ENCODE data around the gene WDSUB1.

The WDSUB1 gene

DNA sequence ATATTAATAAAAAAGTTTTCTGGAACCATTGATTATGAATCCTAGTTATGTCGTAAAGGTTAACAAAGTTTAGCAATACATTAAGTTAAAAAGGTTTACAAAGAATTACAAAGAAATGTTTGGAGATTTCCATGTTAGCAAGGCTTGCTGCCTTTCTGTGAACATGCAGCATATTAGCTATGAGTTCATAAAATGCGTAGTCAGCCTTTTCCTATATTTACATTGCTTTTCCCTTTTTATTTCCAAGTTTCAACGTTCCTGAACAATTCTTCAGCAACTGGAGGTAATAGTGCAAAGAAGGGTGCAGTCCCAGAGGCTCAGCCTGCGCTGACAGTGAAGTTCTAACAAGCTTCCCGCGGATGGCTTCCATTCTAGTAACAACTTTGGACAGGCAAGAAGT, 51.6 kb downstream of the WDSUB1 start:
- in situ Hi-C loops (cut with MboI; ENCODE audit: low pct_unique_long_range_greater_than_20kb, low sequenced_read_pairs, unreplicated experiment) = no loop called here
- TF ChIP-seq, protein P1, sequence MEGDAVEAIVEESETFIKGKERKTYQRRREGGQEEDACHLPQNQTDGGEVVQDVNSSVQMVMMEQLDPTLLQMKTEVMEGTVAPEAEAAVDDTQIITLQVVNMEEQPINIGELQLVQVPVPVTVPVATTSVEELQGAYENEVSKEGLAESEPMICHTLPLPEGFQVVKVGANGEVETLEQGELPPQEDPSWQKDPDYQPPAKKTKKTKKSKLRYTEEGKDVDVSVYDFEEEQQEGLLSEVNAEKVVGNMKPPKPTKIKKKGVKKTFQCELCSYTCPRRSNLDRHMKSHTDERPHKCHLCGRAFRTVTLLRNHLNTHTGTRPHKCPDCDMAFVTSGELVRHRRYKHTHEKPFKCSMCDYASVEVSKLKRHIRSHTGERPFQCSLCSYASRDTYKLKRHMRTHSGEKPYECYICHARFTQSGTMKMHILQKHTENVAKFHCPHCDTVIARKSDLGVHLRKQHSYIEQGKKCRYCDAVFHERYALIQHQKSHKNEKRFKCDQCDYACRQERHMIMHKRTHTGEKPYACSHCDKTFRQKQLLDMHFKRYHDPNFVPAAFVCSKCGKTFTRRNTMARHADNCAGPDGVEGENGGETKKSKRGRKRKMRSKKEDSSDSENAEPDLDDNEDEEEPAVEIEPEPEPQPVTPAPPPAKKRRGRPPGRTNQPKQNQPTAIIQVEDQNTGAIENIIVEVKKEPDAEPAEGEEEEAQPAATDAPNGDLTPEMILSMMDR (IDR thresholded peaks at IDR 0.05; ENCODE audit: extremely low read depth, insufficient read depth, missing control alignments) = no peak
- DNase-seq (ENCODE audit: low spot score) = no peak

DNA sequence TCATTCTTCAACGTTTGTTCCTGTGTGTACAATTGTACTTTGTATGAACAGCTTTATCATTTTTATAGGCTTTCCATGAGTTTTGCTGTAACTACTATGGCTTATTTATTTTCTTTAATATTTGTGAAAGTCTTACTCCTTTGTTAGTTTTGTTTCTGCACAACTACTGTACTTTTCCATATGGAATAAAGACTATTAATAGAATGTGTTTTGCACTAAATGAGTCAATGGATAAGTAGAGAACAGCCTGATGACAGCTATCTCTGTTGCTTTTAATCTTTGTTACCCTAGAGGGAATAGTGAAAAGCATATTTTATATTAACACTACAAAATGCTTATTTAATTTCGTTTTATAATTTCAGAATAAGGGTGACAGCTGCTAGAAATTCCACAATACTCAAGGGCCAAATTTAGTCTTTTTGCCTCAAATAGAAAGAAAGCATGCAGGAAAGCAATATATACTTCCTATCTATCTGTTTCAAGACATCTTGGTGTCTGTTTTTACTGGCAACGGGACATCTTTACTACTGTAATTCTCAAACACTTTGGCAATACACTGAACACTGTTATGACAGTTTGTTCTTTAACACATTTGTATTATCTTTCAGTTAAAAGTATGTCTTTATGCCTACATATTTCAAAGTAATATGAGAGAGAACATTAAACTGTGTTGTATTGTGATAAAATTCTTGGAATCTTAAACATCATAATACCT, 53.9 kb downstream of the WDSUB1 start:
- TF ChIP-seq, protein P1 (IDR thresholded peaks at IDR 0.05; ENCODE audit: extremely low read depth, insufficient read depth, missing control alignments) = no peak
- DNase-seq (ENCODE audit: low spot score) = no peak
- in situ Hi-C loops (cut with MboI; ENCODE audit: low pct_unique_long_range_greater_than_20kb, low sequenced_read_pairs, unreplicated experiment) = no loop called here

- TF ChIP-seq, protein P1 (IDR thresholded peaks at IDR 0.05; ENCODE audit: extremely low read depth, insufficient read depth, missing control alignments) = no peak
These were observed 56.2 kb downstream of the WDSUB1 start for GRCh38 chr2:159230145-159230877.

GRCh38 chr2:159229476-159230144, 56.9 kb downstream of the WDSUB1 start:
- TF ChIP-seq, protein P1 (IDR thresholded peaks at IDR 0.05; ENCODE audit: extremely low read depth, insufficient read depth, missing control alignments) = no peak
- in situ Hi-C loops (cut with MboI; ENCODE audit: low pct_unique_long_range_greater_than_20kb, low sequenced_read_pairs, unreplicated experiment) = no loop called here
- DNase-seq (ENCODE audit: low spot score) = no peak

More at GRCh38 chr2:159230145-159230877, 56.2 kb downstream of the WDSUB1 start:
- no peak for DNase-seq (ENCODE audit: low spot score)
- in situ Hi-C loops (cut with MboI; ENCODE audit: low pct_unique_long_range_greater_than_20kb, low sequenced_read_pairs, unreplicated experiment) = no loop called here

DNA sequence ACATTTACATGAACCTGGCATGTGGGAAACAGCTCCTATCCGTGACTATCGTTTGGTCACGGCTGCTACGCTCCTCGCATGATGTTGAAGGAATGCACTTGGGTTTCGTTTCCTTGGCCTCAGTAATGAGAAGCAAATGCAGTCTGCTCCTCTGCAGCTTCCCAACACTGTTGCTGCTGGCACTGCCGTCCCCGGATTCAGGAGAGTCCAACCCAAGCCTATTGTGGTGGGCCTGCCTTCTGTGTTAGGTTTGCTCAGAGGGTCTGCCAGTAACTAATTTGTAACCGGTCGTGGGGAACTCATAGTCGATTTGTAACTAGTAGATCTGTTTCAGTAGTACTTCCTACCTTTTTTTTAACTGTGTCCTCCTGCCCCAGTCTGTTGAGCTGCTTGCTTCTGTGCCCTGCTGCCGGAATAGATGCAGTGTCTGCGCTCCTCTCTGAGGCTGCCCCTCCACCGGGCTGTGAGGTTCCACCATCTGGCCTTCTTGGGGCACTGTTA, 58.4 kb downstream of the WDSUB1 start:
- no peak for DNase-seq (ENCODE audit: low spot score)
- TF ChIP-seq, protein P1 (IDR thresholded peaks at IDR 0.05; ENCODE audit: extremely low read depth, insufficient read depth, missing control alignments) = no peak
- in situ Hi-C loops (cut with MboI; ENCODE audit: low pct_unique_long_range_greater_than_20kb, low sequenced_read_pairs, unreplicated experiment) = no loop called here

DNA sequence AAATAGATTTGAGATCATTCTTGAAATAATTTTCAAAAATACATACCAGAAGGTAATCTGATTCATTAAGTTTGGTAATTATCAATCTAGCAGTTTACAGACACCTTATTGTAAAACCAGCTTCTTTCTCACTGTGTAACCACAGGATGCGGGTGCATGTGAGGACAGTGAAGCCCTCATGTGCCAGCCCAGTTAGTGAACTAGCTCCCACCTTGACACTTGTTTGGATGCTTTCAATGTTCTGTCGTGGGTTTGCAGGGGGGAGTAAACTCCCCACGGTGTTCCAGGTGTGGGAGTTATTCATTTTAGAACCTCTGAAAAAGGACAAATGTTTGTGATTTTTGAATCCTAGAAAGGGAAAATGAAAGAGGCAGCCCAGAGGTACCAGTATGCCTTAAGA, 59.0 kb downstream of the WDSUB1 start:
- TF ChIP-seq, protein P1 (IDR thresholded peaks at IDR 0.05; ENCODE audit: extremely low read depth, insufficient read depth, missing control alignments) = no peak
- DNase-seq (ENCODE audit: low spot score) = no peak
- in situ Hi-C loops (cut with MboI; ENCODE audit: low pct_unique_long_range_greater_than_20kb, low sequenced_read_pairs, unreplicated experiment) = no loop called here

Data from GM13977 (cell line).